Stimulated activated CD8-positive, alpha-beta memory T cell treated with anti-CD3 and anti-CD28 coated beads, Interleukin-4, amount 100 ng/mL, for 48 hours (primary cell): Measurements from ENCODE around the gene GNL2.
"Not testable (repeated sequence)": the region's sequence is repeated elsewhere in the genome, so short reads cannot be mapped to it uniquely, and the experiment has no call there.

ENCODE experiments used
- DNase-seq: peaks from one replicate; pipeline ENCODE4 v3.0.0-alpha.2; 2020

Gene GNL2

DNA sequence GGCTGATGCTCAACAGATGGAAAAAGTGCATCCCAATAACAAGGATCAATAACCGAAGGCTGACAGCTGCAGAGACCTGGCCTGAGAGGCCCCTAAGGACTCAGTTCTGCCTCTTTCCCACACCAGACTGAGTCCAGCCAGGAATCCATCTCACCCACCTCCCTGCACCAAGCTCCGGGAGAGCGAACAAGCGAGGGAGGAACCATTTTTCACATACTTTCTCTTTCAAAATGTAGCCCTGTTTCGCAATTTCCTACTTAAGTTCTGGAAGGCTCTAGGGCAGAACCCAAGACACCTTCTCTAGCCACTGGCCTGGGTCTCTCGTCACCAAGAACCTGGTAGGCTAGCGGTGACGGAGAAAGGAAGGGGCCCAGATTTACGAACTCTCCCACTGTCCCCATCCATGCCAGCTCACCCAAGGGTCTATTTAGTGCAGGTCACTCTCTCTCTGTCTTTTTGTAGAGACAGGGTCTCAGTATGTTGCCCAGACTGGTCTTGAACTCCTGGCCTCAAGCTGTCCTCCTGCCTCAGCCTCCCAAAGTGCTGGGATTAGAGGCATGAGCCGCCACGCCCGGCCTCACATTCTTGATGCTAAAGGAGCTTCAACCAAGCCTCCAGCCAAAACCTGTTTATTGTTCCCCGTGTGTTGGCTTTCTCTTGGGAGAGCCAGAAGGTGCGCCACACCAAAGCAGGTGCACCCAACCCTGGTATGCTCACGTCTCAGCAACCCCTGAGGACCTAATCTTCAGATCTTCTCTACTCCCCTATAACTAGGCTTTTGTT, 10.9 kb upstream of the GNL2 start:
- DNase-seq = no peak

DNA sequence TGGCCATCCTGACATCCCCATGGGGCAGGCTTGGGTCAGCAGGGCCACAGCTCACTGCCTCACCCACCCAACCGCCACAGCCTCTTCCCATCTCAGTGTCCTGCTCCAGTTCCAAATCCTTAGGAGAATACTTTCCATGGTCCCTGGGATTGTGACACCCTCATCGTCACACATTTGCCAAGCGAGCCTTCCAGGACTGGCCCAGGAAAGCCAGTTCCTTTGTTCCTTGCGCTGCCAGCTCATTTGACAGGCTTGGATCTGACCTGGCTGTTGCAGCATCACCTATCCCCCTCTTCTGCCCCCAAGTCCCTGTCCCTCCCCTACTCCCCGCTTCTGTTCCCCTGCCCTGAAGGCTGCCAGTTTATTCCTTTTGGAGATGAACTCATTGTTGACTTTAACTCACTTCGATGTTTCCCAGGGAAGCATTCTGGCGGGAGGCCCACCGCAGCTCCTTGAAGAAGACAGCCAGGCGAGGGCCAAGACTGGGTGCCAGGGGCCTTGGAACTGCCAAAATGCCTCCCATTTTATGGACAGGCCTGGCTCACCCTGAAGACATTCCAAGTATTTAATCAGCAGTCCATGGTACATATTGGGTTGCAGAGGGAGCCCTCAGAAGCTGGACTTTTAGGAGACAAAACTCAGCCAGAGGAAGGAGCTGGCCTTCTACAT, 10.2 kb upstream of the GNL2 start:
- DNase-seq = no peak

DNA sequence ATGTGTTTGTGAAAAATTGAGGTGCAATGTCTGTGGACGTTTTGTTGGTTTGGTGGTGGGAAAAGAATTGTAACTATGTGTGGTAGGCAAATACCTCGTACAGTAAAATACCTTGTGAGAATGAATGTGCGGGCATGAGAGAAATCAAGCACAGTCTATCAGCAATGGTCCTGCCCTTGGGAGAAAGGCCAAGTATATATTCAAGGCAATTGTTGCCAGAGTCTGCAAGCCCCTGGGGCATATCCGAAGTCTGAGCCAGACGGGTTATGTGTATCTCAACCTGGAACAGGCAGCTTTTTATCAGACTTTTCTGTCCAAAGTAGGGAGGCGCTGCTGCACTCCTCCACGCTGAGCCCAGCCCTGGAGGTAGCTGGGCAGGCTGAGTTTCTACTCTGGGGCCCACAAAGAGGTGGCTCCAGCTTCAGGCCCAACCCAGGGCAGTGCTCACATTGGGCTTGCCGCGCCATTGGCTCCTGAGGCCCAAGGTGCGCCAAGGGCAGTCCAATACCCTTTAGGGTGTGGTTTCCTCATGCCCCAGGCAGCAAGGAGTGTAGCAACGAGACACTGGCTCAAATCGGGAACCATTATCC, 9.4 kb upstream of the GNL2 start:
- DNase-seq = no peak

DNA sequence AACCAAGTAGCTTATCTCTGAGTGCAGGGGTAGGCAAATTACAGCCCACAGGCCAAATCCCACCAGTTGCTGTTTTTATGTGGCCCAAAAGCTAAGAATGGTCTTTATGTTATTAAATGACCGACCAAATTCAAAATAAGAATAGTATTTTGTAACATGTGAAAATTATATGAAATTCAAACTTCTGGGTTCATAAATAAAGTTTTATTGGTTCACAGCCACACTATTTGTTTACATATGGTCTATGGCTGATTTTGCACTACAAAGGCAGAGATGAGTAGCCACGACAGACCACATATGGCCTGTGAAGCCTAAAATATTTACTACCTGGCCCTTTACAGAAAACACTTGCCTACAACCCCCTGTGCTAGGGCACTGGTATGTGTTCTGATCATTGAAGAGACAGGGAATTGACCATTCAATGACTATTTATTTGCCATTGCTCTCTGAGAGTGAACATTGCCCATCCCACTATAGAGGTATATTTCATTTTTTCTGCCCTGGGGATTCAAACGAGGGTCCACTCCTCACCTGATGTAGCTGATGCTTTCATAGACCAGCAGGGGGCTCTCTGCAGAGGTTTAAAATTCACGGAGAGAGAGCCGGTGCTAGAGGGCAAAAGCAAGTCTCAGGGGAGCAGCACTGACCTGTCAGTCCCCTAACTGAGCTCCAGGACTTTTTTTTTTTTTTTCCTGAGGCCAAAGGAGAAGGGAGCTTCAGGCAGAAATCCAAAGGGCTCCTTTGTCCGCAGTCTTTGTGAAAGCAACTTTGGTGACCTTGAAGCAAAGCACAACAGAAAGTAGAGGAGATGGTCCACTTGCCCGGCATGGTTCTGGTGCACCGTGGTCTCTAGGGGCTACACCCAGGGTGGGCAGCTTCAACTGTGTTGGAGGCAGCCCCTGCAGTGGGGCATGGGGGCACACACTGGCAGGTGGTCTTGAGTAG, 7.3 kb upstream of the GNL2 start:
- DNase-seq = peak; percentile 38

DNA sequence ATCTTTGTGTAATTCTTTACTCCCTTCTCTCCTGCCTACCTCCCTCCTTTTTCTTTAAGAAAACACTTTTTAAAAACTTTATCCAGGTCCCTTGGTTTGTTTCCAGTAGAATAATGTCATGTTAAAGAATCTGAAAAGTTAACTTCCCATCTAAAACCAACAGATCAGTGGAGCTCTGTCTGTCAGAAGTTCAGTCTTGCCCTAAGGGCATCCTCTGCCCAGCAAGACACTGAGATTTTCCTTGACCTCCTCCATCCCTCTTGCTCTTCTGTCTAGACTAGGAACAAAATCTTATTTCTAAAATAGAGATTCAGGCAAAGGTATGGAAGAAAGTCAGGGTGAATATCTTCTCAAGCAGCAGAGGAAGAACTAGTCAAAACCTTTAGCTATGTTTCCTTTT, 5.7 kb upstream of the GNL2 start:
- DNase-seq = no peak

DNA sequence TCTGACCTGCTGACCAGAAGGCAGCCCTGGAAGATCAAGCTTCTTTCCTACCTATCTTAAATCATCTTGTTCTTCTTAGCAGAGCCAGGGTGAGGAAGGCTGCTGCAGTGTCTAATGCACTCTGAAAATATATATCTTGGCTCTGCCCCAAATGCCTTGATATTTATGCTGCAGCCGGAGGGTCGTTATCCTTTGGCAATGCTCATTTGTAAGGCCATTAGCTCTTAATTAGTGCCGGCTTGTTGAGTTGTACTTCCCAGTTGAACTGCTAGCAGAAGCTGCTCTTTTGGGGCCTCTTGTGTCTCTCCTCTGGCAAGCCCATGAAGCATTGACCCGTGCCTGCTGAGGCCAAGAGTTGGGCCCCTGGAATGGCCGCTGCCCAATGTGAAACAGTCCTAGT, 4.2 kb upstream of the GNL2 start:
- DNase-seq = no peak

DNA sequence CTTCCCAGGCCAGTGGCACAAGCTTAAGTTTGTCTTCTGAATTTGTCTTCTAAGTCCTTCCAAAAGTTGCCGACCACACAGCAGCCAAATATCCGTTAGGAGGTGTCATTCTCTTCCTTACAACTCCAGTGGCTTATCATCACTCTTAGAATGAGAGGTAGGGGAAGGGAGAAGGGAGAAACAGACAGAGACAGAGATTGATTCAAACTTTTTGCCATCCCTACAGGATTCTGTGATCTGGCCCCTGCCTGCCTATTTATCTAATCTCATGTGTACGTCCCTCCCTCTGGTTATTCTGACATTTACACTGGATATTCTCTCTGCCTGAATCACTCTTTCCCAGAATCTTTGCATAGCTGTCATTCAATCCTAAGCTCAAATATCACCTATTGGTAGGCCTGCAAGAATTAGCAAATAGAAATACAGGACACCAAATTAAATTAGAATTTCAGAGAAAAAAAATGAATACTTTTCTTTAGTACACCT, 488 bp upstream of the GNL2 start:
- DNase-seq = no peak

DNA sequence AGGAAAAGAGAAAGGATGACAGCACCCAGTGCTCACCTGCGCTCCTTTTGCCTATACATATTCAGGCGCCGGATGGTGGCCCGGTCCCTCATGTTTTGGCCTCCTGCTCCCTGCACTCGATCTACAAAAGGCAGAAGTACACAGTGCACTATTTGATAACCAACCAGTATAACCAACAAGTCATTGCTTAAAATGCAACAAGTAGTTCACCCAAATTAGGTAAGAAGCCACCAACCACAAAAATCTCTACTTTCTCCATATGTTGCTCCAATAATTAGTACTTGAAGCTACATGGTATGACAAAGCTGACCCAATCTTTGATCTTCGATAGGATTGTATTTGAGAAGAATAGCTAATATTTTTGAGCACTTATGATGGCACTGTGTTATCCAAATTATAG, 2.0 kb downstream of the GNL2 start:
- no peak for DNase-seq

DNA sequence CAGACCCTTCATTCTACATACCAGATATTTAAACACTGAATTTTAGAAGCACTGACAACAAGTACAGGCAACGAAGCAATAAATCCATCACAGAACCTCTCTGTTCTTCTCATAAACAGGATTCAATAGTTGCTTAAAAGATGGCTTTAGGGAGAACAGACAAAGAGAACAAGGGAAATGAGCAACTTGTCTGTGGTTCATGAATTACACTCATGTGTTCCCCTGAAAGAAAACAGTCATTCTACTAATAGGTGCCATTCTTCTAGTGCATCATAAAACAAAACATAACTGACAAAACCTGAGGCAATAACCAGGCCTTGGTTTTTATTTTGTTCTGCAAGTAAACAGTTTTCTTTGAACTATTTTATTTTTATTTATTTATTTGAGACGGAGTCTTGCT, 6.8 kb downstream of the GNL2 start:
- DNase-seq = no peak

DNA sequence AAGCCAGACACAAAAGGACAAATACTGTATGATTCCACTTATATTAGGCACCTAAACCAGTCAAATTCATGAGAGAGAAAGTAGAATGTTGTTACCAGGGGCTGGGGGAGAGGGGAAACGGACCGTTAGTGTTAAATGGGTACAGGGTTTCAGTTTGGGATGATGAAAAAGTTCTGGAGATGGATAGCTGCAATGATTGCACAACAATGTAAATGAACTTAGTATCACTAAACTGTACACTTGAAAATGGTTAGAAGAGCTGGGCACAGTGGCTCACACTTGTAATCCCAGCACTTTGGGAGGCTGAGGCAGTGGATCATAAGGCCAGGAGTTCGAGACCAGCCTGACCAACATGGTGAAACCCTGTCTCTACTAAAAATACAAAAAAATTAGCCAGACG, 11.2 kb downstream of the GNL2 start:
- DNase-seq = not testable (repeated sequence)

DNA sequence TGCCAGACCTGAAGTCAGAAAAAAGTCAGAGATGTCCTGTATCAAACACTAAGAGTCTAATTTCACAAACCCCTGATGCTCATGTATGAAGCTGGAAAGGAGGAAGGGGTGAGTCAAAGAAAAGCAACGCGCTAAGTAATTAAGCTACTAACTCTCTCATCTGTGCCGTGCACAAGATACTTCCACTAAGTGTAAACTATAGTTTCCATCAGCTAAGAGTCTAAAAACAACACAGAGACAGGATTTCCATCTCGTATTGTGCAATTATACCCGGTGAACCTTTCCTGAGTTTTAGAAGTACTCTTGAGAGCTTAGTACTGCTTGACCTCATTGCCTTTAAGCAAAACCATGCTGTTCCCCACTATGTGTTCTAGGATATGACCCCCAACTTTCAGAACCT, 20.0 kb downstream of the GNL2 start:
- no peak for DNase-seq

DNA sequence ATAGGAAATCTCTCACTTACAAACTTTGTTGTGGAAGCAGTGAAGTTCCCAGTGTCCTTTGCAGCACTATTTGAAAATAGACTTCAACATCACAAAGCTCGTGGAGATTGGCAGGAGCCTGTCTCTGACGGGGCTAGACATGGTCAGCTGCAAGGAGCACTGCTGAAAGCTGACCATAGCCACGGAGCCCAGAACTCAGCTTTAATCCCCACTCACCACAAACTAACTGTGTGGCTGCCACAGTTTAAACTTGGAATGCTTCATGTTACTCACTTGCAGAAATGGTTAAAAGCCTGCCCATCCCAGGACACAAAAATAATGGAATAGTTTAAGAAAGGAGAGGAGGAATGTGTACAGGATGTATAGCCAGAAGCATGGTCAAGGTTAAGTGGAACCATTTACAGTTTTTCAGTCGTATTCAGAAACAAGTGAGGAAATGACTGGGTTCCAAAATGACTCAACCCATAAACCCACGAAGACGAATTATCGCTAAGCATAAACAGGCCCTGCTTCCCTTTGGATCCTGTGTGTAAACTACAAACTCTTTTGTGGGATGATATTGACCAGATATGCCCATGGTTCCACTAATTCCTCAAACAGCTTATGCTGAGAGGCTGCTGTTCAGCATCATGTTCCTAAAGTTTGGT, 20.8 kb downstream of the GNL2 start:
- no peak for DNase-seq

DNA sequence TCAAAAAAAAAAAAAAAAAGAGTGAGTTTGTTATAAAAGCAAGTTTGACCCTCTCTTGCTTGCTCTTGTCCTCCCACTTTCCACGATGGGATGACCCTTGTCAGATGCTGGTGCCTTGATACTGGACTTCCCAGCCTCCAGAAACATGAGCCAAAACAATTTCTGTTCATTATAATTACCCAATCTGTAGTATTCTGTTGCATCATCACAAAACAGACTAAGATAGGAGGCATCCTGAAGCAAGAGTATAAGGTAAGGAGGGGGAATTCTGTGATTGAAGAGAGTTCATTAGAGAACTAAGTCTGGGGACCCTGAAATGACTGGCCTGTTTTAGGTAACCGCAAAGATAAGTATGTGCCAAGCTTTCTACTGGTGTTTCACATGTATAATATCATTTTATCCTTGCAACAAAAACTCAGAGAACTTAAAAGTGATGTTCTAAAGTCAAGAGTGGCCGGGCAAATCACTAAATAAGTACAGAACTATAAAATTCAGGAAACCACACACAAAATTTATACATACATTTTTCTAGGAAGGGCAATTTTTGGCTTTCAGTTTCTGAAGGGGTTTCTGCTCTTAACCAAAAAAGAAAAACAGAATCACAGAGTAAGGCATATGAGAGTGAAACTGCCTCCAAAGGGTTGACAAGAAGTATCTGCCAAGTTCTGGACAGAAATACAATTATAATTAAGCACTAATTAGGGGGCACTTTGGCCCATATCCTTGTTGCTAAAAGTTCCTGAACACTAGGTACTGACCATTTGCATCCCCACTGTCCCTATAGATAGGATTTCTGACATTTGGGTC, 25.0 kb downstream of the GNL2 start:
- DNase-seq = no peak

DNA sequence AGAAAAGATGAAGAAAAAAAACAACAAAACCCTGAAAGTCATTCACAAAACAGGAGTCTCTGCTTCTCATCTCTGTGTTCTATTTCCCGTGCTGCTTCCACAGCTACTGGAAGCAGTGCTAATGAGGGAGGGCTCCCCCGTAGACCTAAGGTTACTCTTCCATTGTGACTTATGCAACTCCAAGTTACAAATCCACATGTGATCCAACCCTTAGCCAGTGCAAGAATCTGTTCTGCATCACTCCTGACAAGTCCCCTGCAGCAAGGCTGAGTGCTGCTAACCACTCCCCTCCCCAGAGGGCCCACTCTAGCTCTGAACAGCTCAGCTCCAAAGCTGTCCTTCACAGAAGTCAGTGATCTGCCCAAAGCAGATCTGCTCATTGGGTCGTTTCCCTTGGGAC, 28.7 kb downstream of the GNL2 start:
- DNase-seq = no peak

DNA sequence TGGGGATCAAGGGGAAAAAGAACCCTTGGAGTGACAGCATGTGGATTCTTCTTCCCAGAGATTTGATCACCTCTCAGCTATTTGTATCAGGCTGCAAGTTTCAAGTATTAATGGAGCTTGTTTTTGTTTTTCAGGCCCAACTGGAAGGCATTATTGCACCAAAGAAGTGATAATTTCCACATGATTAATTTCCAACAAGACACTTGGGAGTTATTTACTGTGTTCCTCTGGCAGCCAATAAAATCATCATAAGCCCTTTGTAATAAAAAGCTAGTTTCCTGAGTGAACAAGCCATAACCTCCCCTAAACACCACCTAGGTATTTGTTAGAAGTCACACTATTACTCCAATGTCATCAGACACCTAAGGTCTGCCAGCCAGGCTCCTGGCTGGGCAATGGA, 30.8 kb downstream of the GNL2 start:
- no peak for DNase-seq

DNA sequence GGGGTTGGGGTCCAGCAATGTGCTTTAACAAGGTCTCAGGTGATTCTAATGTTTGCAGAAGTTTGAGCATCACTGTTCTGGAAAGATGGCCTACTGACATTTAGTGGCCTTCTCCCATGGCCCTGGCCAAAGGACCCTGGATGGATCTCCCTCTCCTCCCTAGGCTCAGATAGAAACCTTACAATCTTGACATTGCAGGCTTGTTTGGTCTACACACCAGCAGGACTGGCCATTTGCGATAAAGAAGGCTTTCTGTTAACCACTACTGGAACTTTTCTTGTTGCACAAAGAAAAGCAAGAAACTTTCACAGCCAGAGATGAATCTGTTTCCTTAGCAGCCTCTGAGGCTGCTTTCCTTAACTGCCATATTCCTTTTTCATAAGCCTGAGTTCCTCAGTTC, 32.8 kb downstream of the GNL2 start:
- DNase-seq = no peak

DNA sequence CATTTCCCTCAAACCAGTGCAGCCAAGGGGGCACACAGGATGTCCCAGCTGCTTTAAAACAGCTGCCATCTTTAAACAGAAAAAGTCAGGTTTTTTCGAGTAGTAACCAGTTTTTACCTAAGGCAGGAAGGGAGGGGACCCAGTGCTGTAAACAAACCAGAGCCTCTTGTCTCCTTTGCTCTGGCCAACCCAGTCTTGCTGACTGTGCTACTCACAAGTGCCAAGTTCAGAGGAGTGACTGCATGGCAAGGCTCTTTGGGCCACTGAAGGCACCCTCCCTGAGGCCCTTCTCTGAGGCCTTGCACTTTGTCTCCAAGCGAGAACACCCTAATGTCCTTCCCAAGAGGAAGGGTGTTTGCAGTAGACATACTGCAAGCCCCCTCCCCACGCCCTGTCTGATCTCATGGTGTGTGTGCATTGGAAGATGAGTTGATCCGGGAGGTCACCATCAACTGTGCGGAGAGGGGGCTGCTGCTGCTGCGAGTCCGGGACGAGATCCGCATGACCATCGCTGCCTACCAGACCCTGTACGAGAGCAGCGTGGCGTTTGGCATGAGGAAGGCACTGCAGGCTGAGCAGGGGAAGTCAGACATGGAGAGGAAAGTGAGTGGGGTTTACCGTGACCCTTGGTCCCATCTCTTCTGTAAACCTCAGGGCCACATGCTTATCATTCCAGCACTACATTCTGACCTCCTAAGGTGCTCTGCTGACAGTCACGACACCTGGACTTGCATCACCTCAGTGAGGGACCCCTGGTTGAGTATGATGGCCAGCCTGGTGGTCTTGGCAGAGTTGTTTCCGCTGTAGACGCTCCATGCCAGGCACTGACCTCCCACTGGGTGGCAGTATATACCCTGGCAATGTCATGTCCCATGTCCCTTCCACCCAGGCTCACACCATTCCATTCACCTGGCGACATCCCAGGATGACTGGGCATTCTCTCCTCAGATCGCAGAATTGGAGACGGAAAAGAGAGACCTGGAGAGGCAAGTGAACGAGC, 34.3 kb downstream of the GNL2 start:
- peak; percentile 65 for DNase-seq

DNA sequence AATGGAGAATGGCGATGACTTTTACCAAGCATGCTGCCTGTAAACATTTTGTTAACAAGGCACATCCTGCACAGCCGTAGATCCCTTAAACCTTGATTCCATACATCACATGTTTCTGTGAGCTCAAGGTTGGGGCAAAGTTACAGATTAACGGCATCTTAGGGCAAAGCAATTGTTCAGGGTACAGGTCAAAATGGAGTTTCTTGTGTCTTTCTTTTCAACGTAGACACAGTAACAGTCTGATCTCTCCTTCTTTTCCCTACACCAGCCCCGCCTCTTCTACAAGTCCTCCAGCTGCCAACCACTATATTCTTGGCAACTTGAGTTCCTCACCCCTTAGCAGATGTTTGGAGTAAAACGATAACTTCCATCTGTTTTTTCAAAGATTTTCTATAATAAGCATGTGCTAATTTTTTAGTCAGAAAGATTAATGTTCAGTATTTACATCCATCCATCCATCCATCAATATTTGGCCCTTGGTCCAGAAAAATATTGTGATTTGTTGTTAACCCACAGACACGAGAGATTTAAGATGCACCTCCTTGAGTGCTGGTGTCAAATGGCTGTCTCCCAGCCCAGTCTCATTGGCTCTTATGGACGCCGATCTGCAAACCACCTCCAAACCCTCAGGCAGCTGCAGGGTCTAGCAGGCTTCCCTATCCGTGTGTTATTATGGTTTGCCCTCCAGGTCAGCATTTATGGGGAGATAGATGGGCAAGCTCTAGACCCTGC, 35.2 kb downstream of the GNL2 start:
- no peak for DNase-seq

DNA sequence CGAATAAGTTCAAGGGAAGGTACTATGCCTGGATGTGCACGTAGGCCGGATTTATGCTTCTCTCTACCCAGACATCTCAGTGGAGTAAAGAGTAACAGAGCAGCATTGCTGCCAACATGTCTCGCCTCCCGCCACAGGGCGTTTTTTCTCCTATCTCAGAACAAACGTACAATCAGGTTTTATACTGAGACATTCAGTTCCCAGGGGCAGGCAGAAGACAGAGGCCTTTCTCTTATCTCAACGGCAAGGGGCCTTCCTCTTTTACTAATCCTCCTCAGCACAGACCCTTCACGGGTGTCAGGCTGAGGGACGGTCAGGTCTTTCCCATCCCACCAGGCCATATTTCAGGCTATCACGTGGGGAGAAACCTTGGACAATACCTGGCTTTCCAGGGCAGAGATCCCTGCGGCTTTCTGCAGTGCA, 35.8 kb downstream of the GNL2 start:
- DNase-seq = not testable (repeated sequence)

DNA sequence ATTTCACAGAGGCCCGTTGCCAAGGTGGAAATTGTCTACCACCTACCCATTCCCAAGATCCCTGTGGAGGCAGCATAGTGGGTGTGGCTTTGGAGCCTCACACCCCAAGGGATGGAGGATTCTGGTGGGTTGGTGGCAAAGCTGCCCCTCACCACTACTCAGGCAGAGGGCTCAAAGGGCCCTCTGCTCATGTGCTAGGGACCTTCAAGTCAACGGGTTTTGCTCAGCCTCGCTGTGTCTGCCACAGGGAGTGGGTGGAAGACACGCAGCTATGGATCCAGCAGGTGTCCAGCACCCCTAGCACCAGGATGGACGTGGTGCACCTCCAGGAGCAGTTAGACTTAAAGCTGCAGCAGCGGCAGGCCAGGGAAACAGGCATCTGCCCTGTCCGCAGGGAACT, 36.7 kb downstream of the GNL2 start:
- no peak for DNase-seq
